Inferior parietal cortex (tissue), 1 donor: ENCODE measurements around the gene KPNA1.
"Not testable (repeated sequence)": the region's sequence is repeated elsewhere in the genome, so short reads cannot be mapped to it uniquely, and the experiment has no call there.

Experiments used
- DNase-seq: peaks from one replicate; pipeline ENCODE4 v3.0.0-alpha.2; 2016; ENCODE audit errors: extremely low spot score

KPNA1 gene

DNA sequence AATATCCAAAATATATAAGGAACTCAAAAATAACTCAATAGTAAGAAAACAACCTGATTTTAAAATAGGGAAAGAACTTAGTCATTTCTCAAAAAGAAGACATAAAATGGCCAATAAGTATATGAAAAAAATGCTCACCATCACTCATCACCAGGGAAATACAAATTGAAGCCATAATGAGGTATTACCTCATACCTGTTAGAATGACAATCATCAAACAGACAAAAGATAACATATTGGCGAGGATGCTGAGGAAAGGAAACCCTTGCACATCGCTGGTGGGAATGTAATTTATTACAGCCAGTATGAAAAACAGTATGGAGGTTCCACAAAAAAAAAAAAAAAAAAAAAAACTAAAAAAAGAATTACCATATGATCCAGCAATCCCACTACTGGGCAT, 38.2 kb downstream of the KPNA1 start:
- DNase-seq: no peak

- no peak for DNase-seq
These were observed 39.4 kb downstream of the KPNA1 start for GRCh38 chr3:122475316-122475715.

- no peak for DNase-seq
These were observed 45.1 kb downstream of the KPNA1 start for GRCh38 chr3:122469659-122470058.

DNA sequence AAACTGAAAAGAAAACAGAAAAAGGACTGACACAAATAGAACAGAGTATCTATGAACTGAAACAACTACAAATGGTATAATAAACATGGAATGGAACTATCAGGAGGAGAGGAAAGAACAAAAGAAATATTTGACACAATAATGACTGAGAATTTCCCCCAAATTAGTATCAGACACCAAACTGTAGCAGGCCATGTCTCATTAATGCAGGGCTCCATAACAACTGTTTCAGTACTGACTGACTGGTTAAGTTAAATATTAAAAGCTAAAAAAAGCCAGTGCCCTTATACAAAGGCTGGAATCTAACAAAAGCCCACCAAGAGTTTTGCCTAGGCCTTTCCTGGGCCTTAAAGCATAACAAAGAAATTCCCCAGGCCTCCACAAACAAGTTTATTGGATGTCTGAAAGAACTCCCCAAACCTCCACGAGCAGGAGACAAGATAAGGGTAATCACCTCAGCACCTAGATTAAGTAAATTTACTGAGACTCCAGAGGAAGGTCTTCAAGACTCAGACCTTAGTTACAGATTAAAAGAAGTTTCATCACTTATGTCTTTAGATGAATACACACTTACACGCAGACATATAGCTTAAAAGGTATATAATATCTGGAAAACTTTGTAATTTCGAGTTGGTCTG, 45.7 kb downstream of the KPNA1 start:
- DNase-seq: no peak

GRCh38 chr3:122466701-122467240, 48.0 kb downstream of the KPNA1 start:
- no peak for DNase-seq

GRCh38 chr3:122464659-122465058, 50.1 kb downstream of the KPNA1 start:
- DNase-seq: no peak

GRCh38 chr3:122462406-122462805, 52.3 kb downstream of the KPNA1 start:
- no peak for DNase-seq

DNA sequence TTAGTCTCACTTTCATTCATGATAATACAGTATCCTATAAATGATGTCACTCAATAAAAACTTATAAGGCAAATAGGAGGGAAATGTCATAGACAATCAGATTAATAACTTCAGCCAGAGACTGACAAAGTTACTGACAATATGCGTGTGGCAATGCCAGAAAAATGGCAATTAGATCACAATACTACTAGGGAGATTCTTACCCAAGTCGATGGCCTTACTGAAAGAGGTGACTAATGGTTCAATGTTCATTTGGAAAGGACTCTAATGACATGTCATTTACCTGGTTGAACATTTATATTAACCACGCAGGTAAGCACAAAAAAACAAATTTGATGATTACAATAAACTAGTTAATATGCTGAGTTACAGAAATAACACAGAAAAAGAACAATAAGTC, 52.9 kb downstream of the KPNA1 start:
- no peak for DNase-seq

- DNase-seq: peak; percentile 68
These were observed 55.7 kb downstream of the KPNA1 start for GRCh38 chr3:122458992-122459391.

DNA sequence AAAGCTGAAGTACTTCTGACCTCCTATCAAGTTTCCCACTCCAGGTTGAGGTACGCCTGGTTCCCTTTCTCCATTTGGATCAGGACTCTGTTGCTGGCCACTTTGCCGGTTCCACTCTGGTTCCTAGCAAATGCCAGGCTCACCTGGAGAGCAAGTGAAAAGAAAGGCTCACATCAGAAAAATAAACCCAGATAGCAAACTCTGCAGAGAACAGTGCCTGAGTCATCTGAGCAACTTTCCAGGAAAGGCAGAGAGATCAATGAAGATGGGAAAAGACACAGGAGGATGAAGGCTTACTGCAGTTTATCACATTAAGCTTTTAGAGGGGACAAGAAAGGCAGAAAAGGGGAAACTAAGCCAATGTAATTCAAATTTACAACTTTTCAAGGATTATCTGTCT, 57.0 kb downstream of the KPNA1 start:
- DNase-seq: no peak

DNA sequence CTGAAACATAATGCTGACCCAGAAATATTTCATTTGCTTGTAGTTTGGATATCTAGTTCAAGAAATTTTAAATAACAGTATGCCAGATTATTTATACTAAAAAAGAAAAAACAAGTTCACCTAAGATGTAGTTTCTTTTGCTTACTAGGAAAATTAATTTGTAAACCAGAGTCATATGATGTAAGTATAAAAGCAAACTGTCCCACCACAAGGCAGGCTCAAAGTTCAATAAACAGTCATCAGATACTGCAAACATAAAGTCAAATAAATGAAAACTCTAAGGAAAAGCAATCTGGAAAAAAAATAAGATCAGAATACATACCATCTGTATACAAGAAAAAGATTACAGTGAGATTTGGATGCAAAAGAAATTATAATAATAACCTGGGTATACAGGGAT, 58.7 kb downstream of the KPNA1 start:
- no peak for DNase-seq

GRCh38 chr3:122451371-122451770, 63.4 kb downstream of the KPNA1 start:
- DNase-seq: no peak

GRCh38 chr3:122448218-122448617, 66.5 kb downstream of the KPNA1 start:
- DNase-seq: not testable (repeated sequence)

GRCh38 chr3:122444491-122444887, 70.2 kb downstream of the KPNA1 start:
- DNase-seq: not testable (repeated sequence)

- DNase-seq: not testable (repeated sequence)
These were observed 70.8 kb downstream of the KPNA1 start for GRCh38 chr3:122443762-122444490.

DNA sequence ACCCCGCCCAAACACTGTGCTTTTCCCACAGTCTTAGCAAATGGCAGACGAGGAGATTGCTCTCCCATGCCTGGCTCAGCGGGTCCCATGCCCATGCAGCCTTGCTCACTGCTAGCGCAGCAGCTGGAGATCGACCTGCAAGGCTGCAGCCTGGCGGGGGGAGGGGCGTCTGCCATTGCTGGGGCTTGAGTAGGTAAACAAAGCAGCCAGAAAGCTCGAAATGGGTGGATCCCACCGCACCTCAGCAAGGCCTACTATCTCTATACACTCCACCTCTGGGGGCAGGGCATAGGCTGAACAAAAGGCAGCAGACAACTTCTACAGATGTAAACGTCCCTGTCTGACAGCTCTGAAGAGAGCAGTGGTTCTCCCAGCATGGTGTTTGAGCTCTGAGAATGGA, 71.6 kb downstream of the KPNA1 start:
- DNase-seq: no peak

- no peak for DNase-seq
These were observed 78.8 kb downstream of the KPNA1 start for GRCh38 chr3:122435950-122436349.

GRCh38 chr3:122430371-122430770, 84.4 kb downstream of the KPNA1 start:
- no peak for DNase-seq

- DNase-seq: no peak
These were observed 86.8 kb downstream of the KPNA1 start for GRCh38 chr3:122427857-122428471.

DNA sequence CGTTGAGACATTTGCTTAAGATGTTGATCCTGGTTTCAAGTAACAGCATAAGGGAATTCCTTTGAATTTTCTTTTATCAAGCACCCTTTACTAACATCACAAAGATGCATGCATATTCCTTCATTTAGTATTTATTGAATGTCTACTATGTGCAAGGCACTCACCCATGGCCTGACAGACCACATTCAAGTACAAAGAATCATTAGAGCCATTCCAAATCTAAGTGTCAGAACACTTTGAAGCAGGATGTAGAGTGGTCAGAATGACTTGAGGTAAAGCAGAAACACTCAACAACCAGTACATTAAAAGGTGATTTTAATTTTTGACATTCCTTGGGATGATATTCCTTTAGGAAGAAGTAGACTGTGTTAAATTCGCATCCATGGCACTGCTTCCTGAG, 92.9 kb downstream of the KPNA1 start:
- no peak for DNase-seq

GRCh38 chr3:122421101-122421500, 93.6 kb downstream of the KPNA1 start:
- DNase-seq: no peak

- no peak for DNase-seq
These were observed 97.8 kb downstream of the KPNA1 start for GRCh38 chr3:122416966-122417365.
